Stimulated activated naive CD4-positive, alpha-beta T cell treated with Interleukin-2 at 50 U/mL for 16 hours (primary cell): Measurements from ENCODE around the gene PAX5.
"Not testable (repeated sequence)": the region's sequence is repeated elsewhere in the genome, so short reads cannot be mapped to it uniquely, and the experiment has no call there.

Experiments
- DNase-seq: peaks from one replicate; lab custom pipeline; 2025; lab: John Stamatoyannopoulos, UW

Gene PAX5

DNA sequence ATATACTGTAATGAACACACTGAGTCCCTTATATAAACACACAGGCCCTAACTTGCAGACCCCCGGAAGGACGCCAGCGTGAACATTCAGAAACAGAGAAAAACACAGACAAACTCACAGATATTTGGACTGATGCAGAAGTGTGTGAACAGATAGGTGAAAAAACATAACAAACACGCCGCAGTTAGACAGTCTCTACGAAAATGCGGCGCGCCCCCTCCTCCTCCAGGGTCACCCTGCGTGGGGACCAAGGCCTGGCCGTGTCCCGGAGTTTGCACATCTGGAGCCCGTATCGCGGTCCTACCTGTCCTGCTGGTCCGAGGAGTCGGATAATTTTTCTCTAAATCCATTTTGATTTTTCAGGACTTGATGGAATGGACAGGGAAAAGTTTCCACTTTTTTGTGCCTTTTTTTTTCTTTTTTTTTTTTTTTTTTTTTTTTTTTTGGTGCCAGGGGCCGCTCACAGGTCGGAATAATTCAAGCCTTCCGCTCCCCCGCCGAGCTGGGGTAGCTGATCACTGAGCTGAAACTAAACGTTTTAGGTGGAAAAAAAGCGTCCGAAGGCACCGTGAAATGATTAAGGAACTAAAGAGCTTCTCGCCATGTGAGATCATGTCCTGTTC is at the start of gene PAX5:
Gene PAX5 (minus strand): TSS at position 587 of the 623 bp plus-strand sequence. CDS start 237 bp downstream, at position 350.
- no peak for DNase-seq

DNA sequence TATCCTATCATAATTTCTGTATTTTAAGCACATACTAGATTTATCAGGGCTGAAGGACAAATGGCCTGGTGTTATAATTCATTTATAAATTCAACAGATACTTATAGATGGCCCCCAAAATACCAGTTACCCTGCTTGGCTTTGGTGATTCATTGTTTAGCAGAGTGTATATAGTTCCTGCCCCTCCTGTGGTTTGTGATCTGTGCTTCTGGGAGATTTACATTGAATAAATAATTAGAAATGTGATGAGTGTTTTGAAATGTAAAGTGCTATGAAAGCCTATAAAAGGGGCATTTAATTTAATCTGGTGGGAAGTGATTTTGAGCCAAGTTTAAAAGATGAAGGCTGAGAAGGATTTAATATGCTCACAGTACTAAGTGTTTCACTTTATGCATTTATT is 49.6 kb upstream of the PAX5 start:
- DNase-seq, result no peak

- no peak for DNase-seq
Measured at GRCh38 chr9:37082214-37082765, 48.2 kb upstream of the PAX5 start.

GRCh38 chr9:37081507-37081906 is 47.4 kb upstream of the PAX5 start:
- DNase-seq, result not testable (repeated sequence)

GRCh38 chr9:37080165-37080628 is 46.1 kb upstream of the PAX5 start:
- peak; percentile 30 for DNase-seq

GRCh38 chr9:37079370-37080164 is 45.5 kb upstream of the PAX5 start:
- peak; percentile 93 for DNase-seq

DNA sequence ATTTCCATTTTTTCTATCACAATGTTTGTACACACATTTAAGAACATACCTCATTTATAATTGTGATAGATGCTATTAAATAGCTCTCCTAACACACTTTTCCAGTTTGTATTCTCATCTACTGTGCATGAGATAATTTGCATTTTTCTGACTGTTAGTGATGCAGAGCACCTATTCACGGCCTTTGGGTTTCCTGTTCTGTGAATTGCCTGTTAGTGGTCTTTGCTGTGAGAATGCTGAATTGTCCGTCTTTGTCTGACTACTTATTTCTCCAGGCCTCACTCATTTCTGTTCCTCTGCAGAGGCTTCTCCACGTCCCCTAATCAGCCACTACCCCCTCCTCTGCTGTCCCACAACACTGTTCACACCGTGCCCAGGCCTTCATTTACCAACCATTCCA is 40.7 kb upstream of the PAX5 start:
- DNase-seq, result not testable (repeated sequence)

DNA sequence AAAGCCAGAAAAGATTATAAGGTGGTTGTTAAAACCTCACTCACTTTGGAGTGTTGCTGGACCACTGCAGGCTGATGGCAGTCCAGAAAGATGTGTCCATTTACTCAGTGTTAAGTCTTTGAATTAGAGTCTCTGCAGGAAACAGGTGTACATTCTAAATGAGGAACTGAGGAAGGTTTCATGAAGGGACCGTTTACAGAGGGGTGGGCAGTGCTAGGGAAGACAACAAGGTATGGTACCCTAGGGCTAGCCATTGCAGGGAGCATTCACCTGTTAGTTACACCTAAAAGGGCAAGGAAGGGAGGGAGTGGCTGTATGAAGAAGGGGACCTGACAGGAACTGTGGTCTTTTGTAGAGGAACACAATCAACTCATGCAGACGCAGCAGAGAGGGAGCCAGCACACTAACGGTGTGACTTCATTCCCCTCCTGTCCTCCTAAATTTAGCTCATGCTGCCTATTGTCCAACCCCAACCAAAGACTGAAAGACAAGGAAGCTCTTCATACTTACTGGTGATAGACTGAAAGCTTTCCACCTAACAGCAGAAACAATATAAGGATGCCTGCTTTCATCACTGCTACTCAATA is 32.2 kb upstream of the PAX5 start:
- no peak for DNase-seq

DNA sequence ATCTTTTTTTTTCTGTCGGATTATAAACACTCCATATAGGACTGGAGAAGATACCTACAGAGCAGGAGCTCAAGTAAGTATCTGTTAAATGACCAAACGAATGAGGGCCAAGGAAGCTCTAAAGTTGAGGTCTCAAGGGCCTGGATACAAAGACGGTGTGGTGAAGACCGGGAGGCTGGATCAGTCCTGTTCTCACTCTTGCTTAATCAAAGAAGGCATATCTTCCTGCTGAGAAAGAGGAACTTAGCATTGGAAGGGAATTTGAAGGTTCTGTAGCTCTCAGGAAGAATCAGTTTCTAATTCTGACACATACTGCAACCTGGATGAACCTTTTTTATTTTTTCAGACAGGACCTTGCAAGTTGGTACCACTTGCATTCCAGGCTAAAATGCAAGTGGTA is 28.3 kb upstream of the PAX5 start:
- DNase-seq, result no peak

GRCh38 chr9:37061768-37062167 is 27.7 kb upstream of the PAX5 start:
- no peak for DNase-seq

GRCh38 chr9:37060833-37061232 is 26.8 kb upstream of the PAX5 start:
- no peak for DNase-seq

GRCh38 chr9:37056046-37056920 is 22.2 kb upstream of the PAX5 start:
- no peak for DNase-seq

GRCh38 chr9:37054363-37054720 is 20.3 kb upstream of the PAX5 start:
- DNase-seq, result not testable (repeated sequence)

DNA sequence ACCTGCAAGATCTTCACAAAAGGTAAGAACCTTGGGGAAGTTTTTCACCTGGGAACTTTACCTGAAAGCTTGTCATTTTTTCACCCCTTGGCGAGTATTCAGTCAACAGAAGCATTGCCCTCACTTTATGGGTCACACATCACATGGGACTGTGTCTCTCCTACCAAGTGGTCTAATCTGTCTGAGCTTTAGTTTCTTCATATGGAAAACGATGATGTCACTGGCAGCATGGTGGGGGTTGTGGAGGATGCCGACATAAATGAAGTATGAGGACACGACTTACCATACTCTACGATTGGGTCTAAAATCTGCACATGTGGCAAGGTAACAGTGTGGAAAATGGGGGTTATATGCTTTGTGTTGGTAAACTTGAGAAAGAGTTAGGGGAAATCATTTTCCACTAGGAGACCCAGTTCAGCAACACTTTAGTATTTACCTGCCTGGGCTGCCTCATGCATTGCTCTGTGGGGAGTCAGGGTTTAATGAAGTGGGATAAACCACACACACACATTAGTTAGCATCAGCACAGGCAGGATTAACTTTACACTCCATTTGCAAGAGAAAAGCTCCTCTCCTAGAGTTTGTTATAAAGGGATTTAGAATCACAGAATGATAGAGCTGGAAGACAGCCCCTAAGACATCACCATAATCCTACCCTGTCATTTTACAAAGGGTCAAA is 19.8 kb upstream of the PAX5 start:
- no peak for DNase-seq

GRCh38 chr9:37046683-37047082 is 12.6 kb upstream of the PAX5 start:
- DNase-seq, result no peak

DNA sequence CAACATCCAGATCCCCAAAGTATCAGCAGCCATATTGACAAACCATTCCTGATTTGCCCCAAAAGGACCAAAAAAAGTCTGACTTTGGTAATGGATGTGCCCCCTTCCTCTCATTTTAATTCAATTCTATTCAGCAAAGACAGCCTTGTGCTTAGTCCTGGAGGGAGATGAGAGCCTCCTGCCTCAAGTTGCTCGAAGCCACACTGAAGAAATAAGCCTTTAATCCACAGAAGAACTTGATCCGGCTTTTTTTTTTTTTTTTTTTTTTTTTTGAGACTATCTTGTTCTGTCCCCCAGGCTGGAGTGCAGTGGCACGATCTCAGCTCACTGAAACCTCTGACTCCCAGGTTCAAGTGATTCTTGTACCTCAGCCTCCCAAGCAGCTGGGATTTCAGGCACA is 8.4 kb upstream of the PAX5 start:
- no peak for DNase-seq

DNA sequence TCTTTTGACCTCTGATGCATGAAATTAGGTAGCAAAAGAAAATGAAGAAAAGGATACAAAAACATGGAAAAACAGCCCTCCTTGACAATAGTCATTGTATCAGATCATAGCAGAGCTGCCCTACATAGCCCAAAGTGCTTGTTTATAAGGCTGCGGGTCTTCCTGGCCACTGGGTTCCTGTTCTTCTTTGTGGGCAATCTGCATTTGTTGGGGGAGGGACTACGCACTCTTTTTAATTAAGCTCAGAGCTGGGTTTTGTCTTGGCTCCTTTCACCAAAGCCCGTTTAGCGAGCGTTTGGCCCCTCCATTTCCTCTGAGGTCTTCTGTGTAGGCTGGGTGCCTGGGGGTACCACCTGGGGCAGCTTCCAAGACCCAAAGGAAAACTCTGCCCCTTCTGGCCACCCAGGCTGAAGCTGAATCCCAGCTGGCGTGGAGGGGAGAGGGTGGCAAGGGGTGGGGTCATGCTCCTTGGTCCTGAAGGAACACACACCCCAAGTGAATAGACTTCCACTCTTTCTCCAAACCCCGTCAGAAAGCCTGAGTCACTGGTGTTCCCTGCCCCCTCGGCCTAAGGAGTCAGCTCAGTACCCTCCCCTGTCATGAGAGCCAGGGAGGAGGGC is 6.5 kb upstream of the PAX5 start:
- DNase-seq, result no peak

DNA sequence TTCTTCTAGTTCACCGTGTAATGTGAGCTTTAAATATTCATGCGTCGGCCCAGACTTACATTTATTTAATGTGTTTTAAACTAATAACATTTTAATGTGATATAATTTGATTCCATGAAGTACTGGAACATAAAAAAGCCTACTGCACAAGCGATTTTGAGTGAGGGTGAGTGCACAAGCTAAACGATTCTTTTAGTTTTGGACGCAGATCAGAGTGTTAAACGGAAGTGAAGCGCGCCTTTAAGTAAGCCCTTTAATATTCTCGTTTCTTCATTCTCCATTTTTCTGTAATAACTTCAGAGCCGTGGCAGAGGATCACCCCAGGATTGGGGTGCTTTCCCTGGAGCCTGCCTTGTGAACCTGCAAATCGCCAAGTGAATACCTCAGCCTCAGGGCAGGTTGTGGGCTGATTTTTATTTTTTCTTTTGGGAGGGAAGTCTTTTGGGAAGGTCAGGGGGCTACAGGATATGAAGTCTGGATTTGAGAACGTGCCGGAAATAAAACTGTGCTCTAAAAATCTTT is 4.9 kb upstream of the PAX5 start:
- DNase-seq, result no peak

DNA sequence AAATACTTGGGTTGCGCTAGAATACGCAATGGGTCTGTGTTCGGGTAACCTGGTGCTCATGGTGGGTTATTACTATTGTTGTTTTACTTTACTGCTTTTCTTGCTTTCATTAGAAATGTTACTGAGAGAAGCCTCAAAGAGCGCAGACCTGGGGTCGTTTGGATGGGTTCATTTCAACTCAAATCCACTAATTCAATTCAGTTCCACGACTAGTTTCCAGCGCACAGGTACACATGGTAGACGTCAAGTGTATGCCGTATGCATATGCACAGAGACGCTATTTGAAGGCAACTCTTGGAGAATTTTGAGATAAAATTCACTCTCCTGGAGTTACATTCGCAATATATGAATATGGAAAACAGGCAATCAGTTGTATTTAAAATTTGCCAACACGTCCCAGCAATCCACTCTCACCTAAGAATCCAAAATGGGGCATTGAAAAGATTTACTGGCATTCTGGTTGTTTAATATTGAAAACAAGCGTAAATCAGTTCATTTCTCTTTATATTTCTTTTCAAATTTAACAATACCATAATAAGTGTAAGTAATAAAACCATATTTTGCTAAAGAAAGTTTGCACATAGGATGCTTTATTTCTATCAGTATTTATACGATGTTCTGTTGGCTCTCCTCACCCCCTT is 4.4 kb upstream of the PAX5 start:
- no peak for DNase-seq
